Measurements from ENCODE around the gene QRICH1. TPM values are rescaled to one million over a fixed set of nuclear protein-coding genes. Genes with fewer than 3 reads are reported as not detected.
A peak's percentile ranks its signal among the peaks of the same experiment; 100 is the strongest.

QRICH1 gene
- polyA plus RNA-seq, 1 of the 3 experiments (the other 2 are of a cell fraction), result 58.5 TPM

DNA sequence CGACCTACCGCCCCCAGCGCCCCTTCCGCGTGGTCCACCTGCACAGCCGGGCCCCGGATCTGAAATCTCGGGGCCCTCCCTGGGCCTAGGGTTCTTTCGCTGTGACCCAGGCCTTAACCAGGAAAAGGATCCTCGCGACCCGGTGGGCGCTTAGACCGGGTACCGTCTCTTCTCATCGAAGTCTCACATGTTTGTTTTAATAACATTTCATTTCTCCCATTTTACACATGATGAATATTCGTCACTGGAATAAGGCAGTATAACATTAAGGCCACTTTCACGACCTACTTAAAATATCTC lies 75.2 kb downstream of the QRICH1 start:
- Histone ChIP-seq H3F3A (replicated peaks; ENCODE audit: insufficient read depth) (peaks cover 39% of the 10 kb centered on the region), H3K4me1 (ENCODE audit: control insufficient read depth in 1 of 2, insufficient read depth in 2 of 2, low read depth in 1 of 2, low read length in 1 of 2) (peaks cover 0 to 34% of the 10 kb centered on the region in 2 experiments; a peak in 1 of 4 replicates), H3K9me3 (no peaks in the 10 kb centered on the region), H3K27me3 (ENCODE audit: insufficient read depth) (no peaks in the 10 kb centered on the region), H3K27ac (ENCODE audit: low read depth in 2 of 2, low read length in 1 of 2) (peak overlapping the region; percentile 89 to 99), H3K79me2 (ENCODE audit: insufficient read depth) (peaks cover 55% of the 10 kb centered on the region), H4K20me1 (ENCODE audit: insufficient read depth) (peaks cover 15% of the 10 kb centered on the region), H2AFZ (ENCODE audit: low read depth) (peak overlapping the region; percentile 77; the same call in 1 of the 2 replicates), H3K4me3 (ENCODE audit: low read depth in 2 of 2, low read length in 1 of 2) (peak overlapping the region; percentile 83 to 87), H3K9ac (peak overlapping the region; percentile 80), H3K36me3 (replicated peaks in 1 of 2; ENCODE audit: control insufficient read depth in 1 of 2, insufficient read depth in 2 of 2, low read length in 1 of 2) (peaks cover 15 to 34% of the 10 kb centered on the region in 2 experiments), H3K9me2 (no peaks in the 10 kb centered on the region), H3K4me2 (peak overlapping the region; percentile 97)
- no peak for DNase-seq
- CTCF ChIA-PET, result interaction anchor here (1.3 to 14.2 kb wide), 3 partner anchors 11 to 430 kb away, joined by 3 to 114 read pairs (median 39); partner anchors contain the start of genes P4HTM and WDR6
- WGBS (ENCODE audit: low lambda C conversion rate), result 0% methylated on average over 6 of the region's 18 CpGs
- POLR2A ChIA-PET, result interaction anchor here (1.1 to 3.7 kb wide), 3 partner anchors 9 to 75 kb away, joined by 3 to 46 read pairs (median 3); partner anchors contain the start of gene WDR6
- TF ChIP-seq SMC3 (IDR thresholded peaks at IDR 0.05; ENCODE audit: low read depth, low read length) (no peak), EP300 (IDR thresholded peaks at IDR 0.05; ENCODE audit: borderline replicate concordance in 1 of 2, low read depth in 1 of 2, low read length in 1 of 2) (no peak), RFX5 (IDR thresholded peaks at IDR 0.05; ENCODE audit: low read length) (no peak), FOSL2 (IDR thresholded peaks at IDR 0.05; ENCODE audit: borderline replicate concordance, low read depth) (no peak), SIN3A (IDR thresholded peaks at IDR 0.05; ENCODE audit: borderline replicate concordance, low read depth, low read length) (no peak), TCF12 (IDR thresholded peaks at IDR 0.05) (no peak), POLR2AphosphoS5 (IDR thresholded peaks at IDR 0.05; ENCODE audit: low read depth, low read length) (peak; percentile 14; the same call in 1 of the 2 replicates), MXI1 (IDR thresholded peaks at IDR 0.05; ENCODE audit: low read depth, low read length) (peak; percentile 6; the same call in 1 of the 2 replicates), REST (IDR thresholded peaks at IDR 0.05; ENCODE audit: low read depth, low read length) (no peak)

GRCh38 chr3:49017971-49018706 lies 75.7 kb downstream of the QRICH1 start, which contains the start of gene DALRD3:
Gene DALRD3, minus strand, starts transcription at chr3:49018580. Its CDS starts 16 bp downstream, at chr3:49018564.
- peak within 1 kb of the TSS; percentile 89 to 99 for H3K27ac ChIP-seq (ENCODE audit: low read depth in 2 of 2, low read length in 1 of 2)
- H3K27me3 ChIP-seq (ENCODE audit: insufficient read depth), result no peaks in the 10 kb centered on the region
- no peaks in the 10 kb centered on the region for H3K9me3 ChIP-seq
- H3F3A ChIP-seq (replicated peaks; ENCODE audit: insufficient read depth), result peaks cover 34% of the 10 kb centered on the region
- no peaks in the 10 kb centered on the region for H3K9me2 ChIP-seq
- 1% methylated on average over 28 of the region's 85 CpGs for WGBS (ENCODE audit: low lambda C conversion rate)
- H4K20me1 ChIP-seq (ENCODE audit: insufficient read depth), result peaks cover 20% of the 10 kb centered on the region
- peaks cover 10 to 37% of the 10 kb centered on the region in 2 experiments for H3K36me3 ChIP-seq (replicated peaks in 1 of 2; ENCODE audit: control insufficient read depth in 1 of 2, insufficient read depth in 2 of 2, low read length in 1 of 2)
- CTCF ChIA-PET, result interaction anchor here (0.8 to 14.2 kb wide), 5 partner anchors 10 to 431 kb away, joined by 3 to 114 read pairs (median 3); partner anchors contain the start of genes P4HTM, USP4 and WDR6
- H3K4me2 ChIP-seq, result peak within 1 kb of the TSS; percentile 97
- H3K4me1 ChIP-seq (ENCODE audit: control insufficient read depth in 1 of 2, insufficient read depth in 2 of 2, low read depth in 1 of 2, low read length in 1 of 2), result peaks cover 0 to 34% of the 10 kb centered on the region in 2 experiments; a peak in 1 of 4 replicates
- H3K9ac ChIP-seq, result peak within 1 kb of the TSS; percentile 80
- DNase-seq, result peak; percentile 89
- peaks cover 55% of the 10 kb centered on the region for H3K79me2 ChIP-seq (ENCODE audit: insufficient read depth)
- H3K4me3 ChIP-seq (ENCODE audit: low read depth in 2 of 2, low read length in 1 of 2), result peak within 1 kb of the TSS; percentile 83 to 87
- POLR2A ChIA-PET, result interaction anchor here (0.6 to 3.7 kb wide), 6 partner anchors 9 to 78 kb away, joined by 3 to 46 read pairs (median 3); partner anchors contain the start of gene WDR6
- H2AFZ ChIP-seq (ENCODE audit: low read depth), result peak within 1 kb of the TSS; percentile 77; the same call in 1 of the 2 replicates
- TF ChIP-seq RAD21 (IDR thresholded peaks at IDR 0.05; ENCODE audit: low read length) (no peak), NFIC (IDR thresholded peaks at IDR 0.05; ENCODE audit: borderline replicate concordance) (0 out of 2 replicates have a peak, but pooled peaks have one; percentile 27), SIN3A (IDR thresholded peaks at IDR 0.05; ENCODE audit: borderline replicate concordance, low read depth, low read length) (peak; percentile 11; the same call in 1 of the 2 replicates), YY1 (IDR thresholded peaks at IDR 0.05; ENCODE audit: low read depth) (peak; percentile 80), GABPA (IDR thresholded peaks at IDR 0.05; ENCODE audit: low read depth) (peak; percentile 90), RFX5 (IDR thresholded peaks at IDR 0.05; ENCODE audit: low read length) (no peak), NRF1 (IDR thresholded peaks at IDR 0.05; ENCODE audit: low read depth, low read length) (peak; percentile 77), TAF1 (IDR thresholded peaks at IDR 0.05; ENCODE audit: borderline replicate concordance, low read depth, low read length) (no peak), POLR2AphosphoS5 (IDR thresholded peaks at IDR 0.05; ENCODE audit: low read depth, low read length) (peak; percentile 83), MXI1 (IDR thresholded peaks at IDR 0.05; ENCODE audit: low read depth, low read length) (peak; percentile 55; the same call in 1 of the 2 replicates), CHD2 (IDR thresholded peaks at IDR 0.05; ENCODE audit: low read length, partially characterized antibody) (peak; percentile 26)
- TF ChIP-seq, protein P1, sequence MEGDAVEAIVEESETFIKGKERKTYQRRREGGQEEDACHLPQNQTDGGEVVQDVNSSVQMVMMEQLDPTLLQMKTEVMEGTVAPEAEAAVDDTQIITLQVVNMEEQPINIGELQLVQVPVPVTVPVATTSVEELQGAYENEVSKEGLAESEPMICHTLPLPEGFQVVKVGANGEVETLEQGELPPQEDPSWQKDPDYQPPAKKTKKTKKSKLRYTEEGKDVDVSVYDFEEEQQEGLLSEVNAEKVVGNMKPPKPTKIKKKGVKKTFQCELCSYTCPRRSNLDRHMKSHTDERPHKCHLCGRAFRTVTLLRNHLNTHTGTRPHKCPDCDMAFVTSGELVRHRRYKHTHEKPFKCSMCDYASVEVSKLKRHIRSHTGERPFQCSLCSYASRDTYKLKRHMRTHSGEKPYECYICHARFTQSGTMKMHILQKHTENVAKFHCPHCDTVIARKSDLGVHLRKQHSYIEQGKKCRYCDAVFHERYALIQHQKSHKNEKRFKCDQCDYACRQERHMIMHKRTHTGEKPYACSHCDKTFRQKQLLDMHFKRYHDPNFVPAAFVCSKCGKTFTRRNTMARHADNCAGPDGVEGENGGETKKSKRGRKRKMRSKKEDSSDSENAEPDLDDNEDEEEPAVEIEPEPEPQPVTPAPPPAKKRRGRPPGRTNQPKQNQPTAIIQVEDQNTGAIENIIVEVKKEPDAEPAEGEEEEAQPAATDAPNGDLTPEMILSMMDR (IDR thresholded peaks at IDR 0.05), result no peak
- TF ChIP-seq, protein P2, sequence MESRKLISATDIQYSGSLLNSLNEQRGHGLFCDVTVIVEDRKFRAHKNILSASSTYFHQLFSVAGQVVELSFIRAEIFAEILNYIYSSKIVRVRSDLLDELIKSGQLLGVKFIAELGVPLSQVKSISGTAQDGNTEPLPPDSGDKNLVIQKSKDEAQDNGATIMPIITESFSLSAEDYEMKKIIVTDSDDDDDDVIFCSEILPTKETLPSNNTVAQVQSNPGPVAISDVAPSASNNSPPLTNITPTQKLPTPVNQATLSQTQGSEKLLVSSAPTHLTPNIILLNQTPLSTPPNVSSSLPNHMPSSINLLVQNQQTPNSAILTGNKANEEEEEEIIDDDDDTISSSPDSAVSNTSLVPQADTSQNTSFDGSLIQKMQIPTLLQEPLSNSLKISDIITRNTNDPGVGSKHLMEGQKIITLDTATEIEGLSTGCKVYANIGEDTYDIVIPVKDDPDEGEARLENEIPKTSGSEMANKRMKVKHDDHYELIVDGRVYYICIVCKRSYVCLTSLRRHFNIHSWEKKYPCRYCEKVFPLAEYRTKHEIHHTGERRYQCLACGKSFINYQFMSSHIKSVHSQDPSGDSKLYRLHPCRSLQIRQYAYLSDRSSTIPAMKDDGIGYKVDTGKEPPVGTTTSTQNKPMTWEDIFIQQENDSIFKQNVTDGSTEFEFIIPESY (IDR thresholded peaks at IDR 0.05; ENCODE audit: borderline replicate concordance, low read depth), result peak; percentile 63

Measured in SK-N-SH (cell line).